Measurements from ENCODE around the gene SERPINB6. TPM values are rescaled to one million over a fixed set of nuclear protein-coding genes. Genes with fewer than 3 reads are reported as not detected.

Gene SERPINB6
- total RNA-seq, 4 donors from 2014 or later = 130 to 185 (median 155) TPM

DNA sequence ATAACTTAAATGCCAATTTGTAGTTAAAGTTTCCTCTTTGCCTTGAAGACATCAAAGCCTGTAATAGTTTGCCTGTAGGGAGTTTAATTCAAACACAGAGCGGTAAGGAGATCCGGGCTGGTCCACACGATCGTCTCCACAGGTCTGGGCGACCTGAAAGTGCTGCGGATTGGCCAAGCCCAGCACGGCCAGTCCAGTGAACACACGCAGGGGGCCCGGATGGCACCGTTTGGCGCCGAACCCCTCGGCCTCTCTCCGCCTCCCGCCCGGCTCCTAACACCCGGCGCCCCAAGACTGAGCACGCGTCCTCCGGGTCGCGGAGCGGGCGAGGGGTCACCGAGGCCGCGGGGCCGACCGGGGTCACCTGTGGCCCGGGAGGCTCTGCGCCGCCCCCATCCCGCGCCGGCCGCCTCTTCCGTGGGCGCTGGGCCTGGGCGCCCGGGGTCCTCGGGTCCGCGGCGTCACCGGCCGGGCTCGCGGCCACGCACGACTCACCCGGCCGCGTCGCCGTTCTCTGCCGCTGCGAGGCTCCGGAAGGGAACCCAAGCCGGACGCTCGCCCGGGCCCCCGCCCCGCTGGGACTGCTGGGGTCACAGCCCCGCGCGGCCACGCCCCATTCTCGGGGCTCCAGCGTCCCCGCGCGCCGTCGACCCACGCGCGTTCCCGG, 481 bp downstream of the SERPINB6 start:
- DNase-seq (ENCODE audit: low spot score in 2 of 2) = peak; percentile 52 to 55
- peaks cover 0 to 44% (median 15%) of the 10 kb centered on the region in 4 donors for H3K4me1 ChIP-seq
- 1% methylated on average over 45 to 64 of the region's 80 CpGs for WGBS, 2 donors
- H3K36me3 ChIP-seq = no peaks in the 10 kb centered on the region
- no peaks in the 10 kb centered on the region for H3K9me3 ChIP-seq
- no peaks in the 10 kb centered on the region for H3K27me3 ChIP-seq
- TF ChIP-seq CTCF (IDR thresholded peaks at IDR 0.05) (peak in 1 of 5 experiments; percentile 7), EP300 (IDR thresholded peaks at IDR 0.05) (no peak), POLR2A (IDR thresholded peaks at IDR 0.05) (peak; percentile 41 to 74)
- H3K4me3 ChIP-seq = peak overlapping the region; percentile 65 to 77 (median 74)
- H3K27ac ChIP-seq = peak overlapping the region; percentile 96 to 99 (median 98)

DNA sequence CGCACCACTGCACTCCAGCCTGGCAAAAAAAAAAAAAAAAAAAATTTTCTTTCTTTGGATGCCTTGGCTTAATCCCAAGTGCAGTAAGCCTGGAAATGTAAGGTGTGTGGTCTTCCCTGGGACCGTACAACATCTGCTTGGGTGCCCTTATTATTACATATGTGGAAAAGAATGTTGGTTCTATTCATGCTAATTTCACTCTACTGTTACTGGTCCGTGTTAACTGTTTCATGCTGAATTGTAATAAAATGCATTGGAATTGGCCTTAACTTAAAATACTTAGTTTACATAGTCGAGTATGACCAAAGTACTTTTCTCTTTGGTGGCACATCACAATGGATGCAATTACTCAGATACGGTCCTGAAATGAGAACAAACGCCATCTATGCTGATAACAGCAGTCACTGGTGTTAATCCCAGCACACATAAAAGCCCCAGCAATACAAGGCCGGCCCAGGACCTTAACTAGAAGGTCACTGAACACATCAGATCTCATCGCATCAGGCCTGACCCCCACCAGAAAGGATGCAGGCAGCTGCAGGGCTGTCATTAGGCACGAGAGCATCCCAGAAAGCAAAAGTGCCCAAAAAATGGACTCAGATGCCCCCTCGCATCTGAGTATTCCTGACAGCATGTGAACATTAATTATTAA, 1.2 kb downstream of the SERPINB6 start:
- DNase-seq (ENCODE audit: low spot score in 2 of 2) = no peak
- no peak for TF ChIP-seq EP300 (IDR thresholded peaks at IDR 0.05)
- TF ChIP-seq CTCF (IDR thresholded peaks at IDR 0.05) = no peak
- TF ChIP-seq POLR2A (IDR thresholded peaks at IDR 0.05) = no peak
- Histone ChIP-seq H3K4me1 (peaks cover 0 to 52% (median 16%) of the 10 kb centered on the region in 4 donors), H3K27ac (peak overlapping the region in 3 of 4 donors; percentile 97 to 99 (median 99)), H3K27me3 (no peaks in the 10 kb centered on the region), H3K4me3 (peak overlapping the region; percentile 65 to 77 (median 74)), H3K36me3 (no peaks in the 10 kb centered on the region), H3K9me3 (no peaks in the 10 kb centered on the region)
- 16 to 20% methylated on average over 10 of the region's 10 CpGs for WGBS, 2 donors

DNA sequence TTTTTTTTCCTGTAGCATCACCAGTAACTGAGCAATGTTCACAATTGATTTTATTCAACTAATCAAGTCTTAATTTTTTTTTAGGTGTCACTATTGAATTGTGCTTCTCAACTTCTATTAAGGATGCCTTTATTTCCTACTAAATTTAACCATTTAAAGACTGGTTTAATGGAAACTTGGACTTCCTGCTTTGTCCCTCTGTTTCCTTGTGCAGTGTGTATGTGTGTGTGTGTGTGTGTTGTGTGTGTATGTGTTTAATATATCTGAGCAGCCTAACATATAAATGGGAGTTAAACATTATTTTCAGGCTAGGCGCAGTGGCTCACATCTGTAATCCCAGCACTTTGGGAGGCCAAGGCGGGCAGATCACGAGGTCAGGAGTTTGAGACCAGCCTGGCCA, 1.8 kb downstream of the SERPINB6 start:
- peaks cover 0 to 56% (median 16%) of the 10 kb centered on the region in 4 donors for H3K4me1 ChIP-seq
- H3K27me3 ChIP-seq = no peaks in the 10 kb centered on the region
- H3K4me3 ChIP-seq = no peak overlapping the region
- WGBS, 2 donors = 75 to 83% methylated on average over 3 of the region's 3 CpGs
- no peak for DNase-seq (ENCODE audit: low spot score in 2 of 2)
- no peaks in the 10 kb centered on the region for H3K36me3 ChIP-seq
- H3K9me3 ChIP-seq = no peaks in the 10 kb centered on the region
- TF ChIP-seq POLR2A (IDR thresholded peaks at IDR 0.05) (no peak), EP300 (IDR thresholded peaks at IDR 0.05) (no peak), CTCF (IDR thresholded peaks at IDR 0.05) (no peak)
- peak overlapping the region in 2 of 4 donors; percentile 97 to 99 for H3K27ac ChIP-seq

DNA sequence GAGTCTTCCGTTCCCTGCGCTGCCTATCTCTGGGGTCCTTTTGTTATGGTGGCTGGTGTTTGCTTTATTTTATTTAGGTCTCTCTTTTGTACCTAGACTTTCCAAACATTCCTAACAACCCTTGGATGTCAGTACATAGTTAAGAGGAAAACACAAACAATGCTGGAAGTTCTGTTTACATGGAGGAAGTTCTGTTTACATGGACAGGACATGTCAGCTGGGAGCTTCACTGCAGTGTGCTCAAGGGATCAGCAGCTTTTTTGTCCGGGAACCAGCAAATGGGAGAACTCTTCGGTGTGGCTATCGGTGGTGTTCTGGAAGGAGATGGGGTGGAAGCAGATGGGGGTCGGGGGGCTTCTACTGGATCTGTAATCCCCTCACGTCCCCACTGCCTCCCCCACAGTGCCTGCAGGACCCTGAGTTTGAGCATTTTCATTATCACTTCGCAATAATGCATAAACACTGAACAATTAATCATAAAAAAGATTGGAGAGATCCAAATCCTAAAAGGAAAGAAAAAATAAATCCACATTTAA, 2.7 kb downstream of the SERPINB6 start:
- no peak overlapping the region for H3K4me3 ChIP-seq

More for the DNA sequence above, 2.7 kb downstream of the SERPINB6 start:
- no peaks in the 10 kb centered on the region for H3K36me3 ChIP-seq
- peak overlapping the region in 2 of 4 donors; percentile 57 to 70 for H3K27ac ChIP-seq
- no peak for DNase-seq (ENCODE audit: low spot score in 2 of 2)
- TF ChIP-seq CTCF (IDR thresholded peaks at IDR 0.05) (no peak), POLR2A (IDR thresholded peaks at IDR 0.05) (no peak), EP300 (IDR thresholded peaks at IDR 0.05) (no peak)
- WGBS, 2 donors = 65 to 76% methylated on average over 8 of the region's 8 CpGs
- no peaks in the 10 kb centered on the region for H3K27me3 ChIP-seq
- H3K9me3 ChIP-seq = no peaks in the 10 kb centered on the region
- peaks cover 0 to 58% (median 16%) of the 10 kb centered on the region in 4 donors for H3K4me1 ChIP-seq

All from tibial nerve (tissue), 4 donors.